ENCODE results near the gene DNAJB9.
"Not testable (repeated sequence)": the region's sequence is repeated elsewhere in the genome, so short reads cannot be mapped to it uniquely, and the experiment has no call there.

GRCh38 chr7:108538685-108539084 lies 31.0 kb upstream of the DNAJB9 start:
- TF ChIP-seq, protein P1, sequence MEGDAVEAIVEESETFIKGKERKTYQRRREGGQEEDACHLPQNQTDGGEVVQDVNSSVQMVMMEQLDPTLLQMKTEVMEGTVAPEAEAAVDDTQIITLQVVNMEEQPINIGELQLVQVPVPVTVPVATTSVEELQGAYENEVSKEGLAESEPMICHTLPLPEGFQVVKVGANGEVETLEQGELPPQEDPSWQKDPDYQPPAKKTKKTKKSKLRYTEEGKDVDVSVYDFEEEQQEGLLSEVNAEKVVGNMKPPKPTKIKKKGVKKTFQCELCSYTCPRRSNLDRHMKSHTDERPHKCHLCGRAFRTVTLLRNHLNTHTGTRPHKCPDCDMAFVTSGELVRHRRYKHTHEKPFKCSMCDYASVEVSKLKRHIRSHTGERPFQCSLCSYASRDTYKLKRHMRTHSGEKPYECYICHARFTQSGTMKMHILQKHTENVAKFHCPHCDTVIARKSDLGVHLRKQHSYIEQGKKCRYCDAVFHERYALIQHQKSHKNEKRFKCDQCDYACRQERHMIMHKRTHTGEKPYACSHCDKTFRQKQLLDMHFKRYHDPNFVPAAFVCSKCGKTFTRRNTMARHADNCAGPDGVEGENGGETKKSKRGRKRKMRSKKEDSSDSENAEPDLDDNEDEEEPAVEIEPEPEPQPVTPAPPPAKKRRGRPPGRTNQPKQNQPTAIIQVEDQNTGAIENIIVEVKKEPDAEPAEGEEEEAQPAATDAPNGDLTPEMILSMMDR (IDR thresholded peaks at IDR 0.05; ENCODE audit: insufficient read depth, low read length), result not testable (repeated sequence)
- not testable (repeated sequence) for TF ChIP-seq GABPA (IDR thresholded peaks at IDR 0.05; ENCODE audit: low read depth); REST (IDR thresholded peaks at IDR 0.05; ENCODE audit: insufficient replicate concordance, low read depth); POLR2AphosphoS5 (IDR thresholded peaks at IDR 0.05; ENCODE audit: low read depth); SPI1 (IDR thresholded peaks at IDR 0.05; ENCODE audit: borderline replicate concordance, low read depth)

All from HL-60 (cell line).